CD4-positive, alpha-beta T cell treated with Interleukin-17A for 1 hour (primary cell): Measurements from ENCODE around the gene GULP1.

Experiments used
- DNase-seq: peaks from one replicate; pipeline ENCODE4 v3.0.0-alpha.2; 2020

GULP1 gene

GRCh38 chr2:188381614-188382013 lies 89.9 kb downstream of the GULP1 start:
- DNase-seq = no peak

- DNase-seq = no peak
Measured at GRCh38 chr2:188382107-188382506, 90.4 kb downstream of the GULP1 start.

- no peak for DNase-seq
Measured at GRCh38 chr2:188383158-188383557, 91.5 kb downstream of the GULP1 start.

- no peak for DNase-seq
Measured at GRCh38 chr2:188385857-188386256, 94.2 kb downstream of the GULP1 start.

GRCh38 chr2:188388831-188389230 lies 97.2 kb downstream of the GULP1 start:
- DNase-seq = no peak

GRCh38 chr2:188391354-188391753 lies 99.7 kb downstream of the GULP1 start:
- DNase-seq = no peak

GRCh38 chr2:188394931-188395472 lies 103.3 kb downstream of the GULP1 start:
- DNase-seq = no peak

- no peak for DNase-seq
Measured at GRCh38 chr2:188395903-188396689, 104.4 kb downstream of the GULP1 start.

GRCh38 chr2:188399159-188399558 lies 107.5 kb downstream of the GULP1 start:
- no peak for DNase-seq

GRCh38 chr2:188403676-188404075 lies 112.0 kb downstream of the GULP1 start:
- no peak for DNase-seq

- DNase-seq = no peak
Measured at GRCh38 chr2:188404341-188405004, 112.8 kb downstream of the GULP1 start.

- DNase-seq = no peak
Measured at GRCh38 chr2:188406414-188406813, 114.7 kb downstream of the GULP1 start.

- no peak for DNase-seq
Measured at GRCh38 chr2:188410504-188411235, 119.0 kb downstream of the GULP1 start.

GRCh38 chr2:188412190-188412589 lies 120.5 kb downstream of the GULP1 start:
- DNase-seq = no peak

GRCh38 chr2:188414411-188414810 lies 122.7 kb downstream of the GULP1 start:
- no peak for DNase-seq

- no peak for DNase-seq
Measured at GRCh38 chr2:188414869-188415753, 123.4 kb downstream of the GULP1 start.

GRCh38 chr2:188415754-188416083 lies 124.0 kb downstream of the GULP1 start:
- no peak for DNase-seq

- DNase-seq = no peak
Measured at GRCh38 chr2:188416367-188416766, 124.7 kb downstream of the GULP1 start.

GRCh38 chr2:188422726-188423125 lies 131.1 kb downstream of the GULP1 start:
- no peak for DNase-seq

- DNase-seq = no peak
Measured at GRCh38 chr2:188425266-188425665, 133.6 kb downstream of the GULP1 start.

GRCh38 chr2:188426121-188426520 lies 134.4 kb downstream of the GULP1 start:
- no peak for DNase-seq

GRCh38 chr2:188430705-188431104 lies 139.0 kb downstream of the GULP1 start:
- DNase-seq = no peak

GRCh38 chr2:188434018-188434417 lies 142.3 kb downstream of the GULP1 start:
- DNase-seq = no peak
